ENCODE measurements around the gene PRLHR.

PRLHR gene

GRCh38 chr10:118587881-118588651 lies 7.4 kb downstream of the PRLHR start:
- DNase-seq (ENCODE audit: low spot score) = no peak

GRCh38 chr10:118586911-118587310 lies 8.5 kb downstream of the PRLHR start:
- DNase-seq (ENCODE audit: low spot score) = no peak

GRCh38 chr10:118585794-118586193 lies 9.7 kb downstream of the PRLHR start:
- no peak for DNase-seq (ENCODE audit: low spot score)

- DNase-seq (ENCODE audit: low spot score) = no peak
Observed at GRCh38 chr10:118585234-118585633, 10.2 kb downstream of the PRLHR start.

- DNase-seq (ENCODE audit: low spot score) = no peak
Observed at GRCh38 chr10:118584181-118584954, 11.1 kb downstream of the PRLHR start.

- DNase-seq (ENCODE audit: low spot score) = no peak
Observed at GRCh38 chr10:118583611-118584010, 11.8 kb downstream of the PRLHR start.

- DNase-seq (ENCODE audit: low spot score) = no peak
Observed at GRCh38 chr10:118582511-118582910, 12.9 kb downstream of the PRLHR start.

GRCh38 chr10:118581340-118581739 lies 14.1 kb downstream of the PRLHR start:
- DNase-seq (ENCODE audit: low spot score) = no peak

GRCh38 chr10:118580702-118581101 lies 14.7 kb downstream of the PRLHR start:
- no peak for DNase-seq (ENCODE audit: low spot score)

- no peak for DNase-seq (ENCODE audit: low spot score)
Observed at GRCh38 chr10:118573512-118573911, 21.9 kb downstream of the PRLHR start.

GRCh38 chr10:118572256-118573041 lies 23.0 kb downstream of the PRLHR start:
- no peak for DNase-seq (ENCODE audit: low spot score)

- no peak for DNase-seq (ENCODE audit: low spot score)
Observed at GRCh38 chr10:118571123-118571522, 24.3 kb downstream of the PRLHR start.

- no peak for DNase-seq (ENCODE audit: low spot score)
Observed at GRCh38 chr10:118570591-118570990, 24.9 kb downstream of the PRLHR start.

GRCh38 chr10:118569882-118570252 lies 25.6 kb downstream of the PRLHR start:
- DNase-seq (ENCODE audit: low spot score) = no peak

GRCh38 chr10:118569241-118569881 lies 26.1 kb downstream of the PRLHR start:
- no peak for DNase-seq (ENCODE audit: low spot score)

- peak; percentile 76 for DNase-seq (ENCODE audit: low spot score)
Observed at GRCh38 chr10:118568327-118568848, 27.1 kb downstream of the PRLHR start.

GRCh38 chr10:118567701-118568248 lies 27.7 kb downstream of the PRLHR start:
- no peak for DNase-seq (ENCODE audit: low spot score)

- no peak for DNase-seq (ENCODE audit: low spot score)
Observed at GRCh38 chr10:118566911-118567310, 28.5 kb downstream of the PRLHR start.

- DNase-seq (ENCODE audit: low spot score) = no peak
Observed at GRCh38 chr10:118565301-118566075, 30.0 kb downstream of the PRLHR start.

GRCh38 chr10:118564652-118565051 lies 30.8 kb downstream of the PRLHR start:
- DNase-seq (ENCODE audit: low spot score) = peak; percentile 76

GRCh38 chr10:118564114-118564513 lies 31.3 kb downstream of the PRLHR start:
- DNase-seq (ENCODE audit: low spot score) = no peak

Data from iPS-NIHi11 (cell line).